Aorta (tissue), 5 donors: Measurements from ENCODE around the gene INPP5J. TPM values are rescaled to one million over a fixed set of nuclear protein-coding genes. Genes with fewer than 3 reads are reported as not detected.
"Not testable (repeated sequence)": the region's sequence is repeated elsewhere in the genome, so short reads cannot be mapped to it uniquely, and the experiment has no call there.

Experiments
- ATAC-seq: fragments of 200-7000 bp; cut with Tn5 transposase; one replicate; pipeline ENCODE4 v1.9.1; 2022; ENCODE audit warnings: moderate library complexity; ENCODE audit not compliant: low FRiP score
- DNase-seq, 2 donors: peaks; one replicate each; pipeline ENCODE4 v3.0.0-alpha.2; 2020
- H3K27ac ChIP-seq, 2 donors: one replicate each; pipeline ENCODE4 v1.5.1; 2013; ENCODE audit warnings: low read length in 2 of 2, mild to moderate bottlenecking in 2 of 2, moderate library complexity in 2 of 2, control low read depth in 1 of 2, inconsistent platforms in 1 of 2, low read depth in 1 of 2
- H3K27me3 ChIP-seq, 2 donors: one replicate each; pipeline ENCODE4 v1.6.1; 2013; ENCODE audit warnings: control low read depth in 1 of 2, low read length in 1 of 2, mild to moderate bottlenecking in 1 of 2, moderate library complexity in 1 of 2; ENCODE audit not compliant: insufficient read depth in 2 of 2, control insufficient read depth in 1 of 2
- H3K36me3 ChIP-seq, 2 donors: one replicate each; pipeline ENCODE4 v1.6.1; 2013; ENCODE audit warnings: control low read depth in 1 of 2, low read length in 1 of 2, mild to moderate bottlenecking in 1 of 2; ENCODE audit not compliant: insufficient read depth in 2 of 2, control insufficient read depth in 1 of 2
- H3K4me1 ChIP-seq, 2 donors: one replicate each; pipeline ENCODE4 v1.6.1; 2013; ENCODE audit warnings: low read length in 2 of 2, control low read depth in 1 of 2, mild to moderate bottlenecking in 1 of 2, moderate library complexity in 1 of 2; ENCODE audit not compliant: insufficient read depth in 2 of 2, control insufficient read depth in 1 of 2
- H3K4me3 ChIP-seq, 2 donors: one replicate each; pipeline ENCODE4 v1.5.1; 2013; ENCODE audit warnings: low read length in 2 of 2, control low read depth in 1 of 2, mild to moderate bottlenecking in 1 of 2
- H3K9me3 ChIP-seq: one replicate; pipeline ENCODE4 v1.6.1; 2013; ENCODE audit warnings: mild to moderate bottlenecking, low read length; ENCODE audit not compliant: control insufficient read depth
- WGBS, 2 donors: extraction: QIAGEN DNeasy Blood & Tissue Kit; methylation state at CpG; one replicate each; pipeline ENCODE4 v1.1.7; 2013; 5-methylcytosine and 5-hydroxymethylcytosine counted together
- intact Hi-C, 2 donors: fragments of 100-400 bp; cut with DNase I; formaldehyde crosslinking; loops; one replicate each; pipeline versions ENCODE4 v1.14.2 to v1.15.0; 2022
- long read RNA-seq, 2 donors: library from polyadenylated mRNA; unstranded; transcript quantifications; one replicate each; pipeline ENCODE4 v2.0.0, GENCODE V29; 2020 to 2021
- polyA plus RNA-seq, 2 donors: library from polyadenylated mRNA; stranded (reverse); fragments of 200-250 nt; gene quantifications; one replicate each; pipeline ENCODE4 v1.2.3, GENCODE V29; 2013
- total RNA-seq, 2 donors: library from RNA; stranded (reverse); fragmentation: NEBNext Ultra II Directional; extraction: Animal tissue kit (Norgen Biotek cat#: 25700); gene quantifications; one replicate each; pipeline ENCODE4 v1.2.1, GENCODE V29; 2021
- donor health status: healthy with polysubstance abuse.
- donor health status: Bipolar disorder and iron deficiency.
- donor health status: DM: no; HTN: no; CAD: no.
- donor health status: DM: no; HTN: no; CAD: no.
- donor health status: DM: yes; HTN: yes; CAD: no.

INPP5J gene
- 1 to 10 TPM; 2.4 to 3.3 TPM for total RNA-seq
- 1 to 10 TPM; 7.6 to 8.3 TPM for polyA plus RNA-seq
- long read RNA-seq, donor 1, partial matches to known transcripts: 10 of 14 reads
- long read RNA-seq, donor 1, other reads (novel, unspliced or antisense): 4 of 14 reads
- long read RNA-seq, donor 2, partial matches to known transcripts: 3 of 4 reads
- long read RNA-seq, donor 2, other reads (novel, unspliced or antisense): 1 of 4 reads

- intact Hi-C loops: loop anchor here in 1 of 2 donors (5.0 kb wide), 1 partner anchor 90 kb away; the partner anchor contains the start of gene LIMK2
- peak in 1 of 2 donors; percentile 79 for DNase-seq
- WGBS, 2 donors: 3 to 4% methylated on average over 10 of the region's 10 CpGs
- peak within 1 kb of the TSS in 1 of 2 donors; percentile 40 for H3K4me3 ChIP-seq
- no peaks in the 10 kb centered on the region for H3K9me3 ChIP-seq
- no peaks in the 10 kb centered on the region for H3K4me1 ChIP-seq
- ATAC-seq: peak; percentile 49
- H3K27me3 ChIP-seq: no peaks in the 10 kb centered on the region
- no peaks in the 10 kb centered on the region for H3K36me3 ChIP-seq
- H3K27ac ChIP-seq: peak within 1 kb of the TSS in 1 of 2 donors; percentile 23
Observed at GRCh38 chr22:31122532-31123291, at the start of gene INPP5J. TSS of gene INPP5J (plus strand) at chr22:31122966. CDS start at chr22:31123015, 49 bp downstream.

- H3K4me3 ChIP-seq, H3K27me3 ChIP-seq, ATAC-seq, H3K36me3 ChIP-seq, intact Hi-C loops, H3K9me3 ChIP-seq, DNase-seq, H3K4me1 ChIP-seq, H3K27ac ChIP-seq: not testable (repeated sequence)
- 89 to 91% methylated on average over 9 of the region's 9 CpGs for WGBS, 2 donors
Observed at GRCh38 chr22:31073125-31073524, 49.6 kb upstream of the INPP5J start.

GRCh38 chr22:31073545-31074145 lies 49.1 kb upstream of the INPP5J start:
- 72 to 82% methylated on average over 5 of the region's 5 CpGs for WGBS, 2 donors
- H3K4me1 ChIP-seq, H3K4me3 ChIP-seq, H3K27ac ChIP-seq, H3K9me3 ChIP-seq, H3K36me3 ChIP-seq, DNase-seq, intact Hi-C loops, ATAC-seq, H3K27me3 ChIP-seq: not testable (repeated sequence)

- Histone ChIP-seq H3K9me3 (no peaks in the 10 kb centered on the region), H3K36me3 (no peaks in the 10 kb centered on the region), H3K4me1 (no peaks in the 10 kb centered on the region), H3K27me3 (no peaks in the 10 kb centered on the region), H3K4me3 (no peak overlapping the region), H3K27ac (peak overlapping the region; percentile 49 to 71)
- ATAC-seq (peak; percentile 93), DNase-seq (peak; percentile 96 to 97)
- 9 to 11% methylated on average over 15 of the region's 15 CpGs for WGBS, 2 donors
- intact Hi-C loops: no loop called here
Observed at GRCh38 chr22:31075961-31076360, 46.8 kb upstream of the INPP5J start.

GRCh38 chr22:31077681-31078080 lies 45.1 kb upstream of the INPP5J start:
- H3K36me3 ChIP-seq: no peaks in the 10 kb centered on the region
- DNase-seq: no peak
- no peaks in the 10 kb centered on the region for H3K4me1 ChIP-seq
- intact Hi-C loops: no loop called here
- no peak for ATAC-seq
- 85 to 93% methylated on average over 6 of the region's 6 CpGs for WGBS, 2 donors
- H3K27me3 ChIP-seq: no peaks in the 10 kb centered on the region
- no peak overlapping the region for H3K4me3 ChIP-seq
- H3K27ac ChIP-seq: no peak overlapping the region
- no peaks in the 10 kb centered on the region for H3K9me3 ChIP-seq

- intact Hi-C loops: not testable (repeated sequence)
Observed at GRCh38 chr22:31078389-31078788, 44.4 kb upstream of the INPP5J start.

GRCh38 chr22:31079095-31079642 lies 43.6 kb upstream of the INPP5J start:
- H3K4me1 ChIP-seq: no peaks in the 10 kb centered on the region

More at GRCh38 chr22:31078389-31078788, 44.4 kb upstream of the INPP5J start:
- H3K4me1 ChIP-seq, H3K9me3 ChIP-seq, H3K27ac ChIP-seq, DNase-seq, H3K27me3 ChIP-seq, H3K4me3 ChIP-seq, H3K36me3 ChIP-seq, ATAC-seq: not testable (repeated sequence)
- 88 to 97% methylated on average over 2 of the region's 2 CpGs for WGBS, 2 donors

GRCh38 chr22:31080164-31080847 lies 42.5 kb upstream of the INPP5J start:
- 23 to 25% methylated on average over 5 of the region's 5 CpGs for WGBS, 2 donors
- Histone ChIP-seq H3K4me1 (no peaks in the 10 kb centered on the region), H3K27me3 (no peaks in the 10 kb centered on the region), H3K9me3 (no peaks in the 10 kb centered on the region), H3K4me3 (peak overlapping the region in 1 of 2 donors; percentile 43), H3K27ac (peak overlapping the region in 1 of 2 donors; percentile 42), H3K36me3 (peaks cover 0 to 4% of the 10 kb centered on the region in 2 donors)
- ATAC-seq: no peak
- no peak for DNase-seq
- intact Hi-C loops: loop anchor here (2.0 to 10.0 kb wide), 4 partner anchors 26 to 446 kb away; partner anchors contain the start of genes MORC2 (in 1 of the 2), SLC35E4 (in 1 of the 2) and TUG1 (in 1 of the 2)

More at GRCh38 chr22:31079095-31079642, 43.6 kb upstream of the INPP5J start:
- no peak for DNase-seq
- 88% methylated on average over 12 of the region's 12 CpGs for WGBS, 2 donors
- H3K9me3 ChIP-seq: no peaks in the 10 kb centered on the region
- H3K27me3 ChIP-seq: no peaks in the 10 kb centered on the region
- intact Hi-C loops: no loop called here
- peaks cover 0 to 4% of the 10 kb centered on the region in 2 donors for H3K36me3 ChIP-seq
- no peak overlapping the region for H3K27ac ChIP-seq
- ATAC-seq: no peak
- H3K4me3 ChIP-seq: no peak overlapping the region
